Measurements from ENCODE around the gene MAD1L1.
A peak's percentile ranks its signal among the peaks of the same experiment; 100 is the strongest.
"Not testable (repeated sequence)": the region's sequence is repeated elsewhere in the genome, so short reads cannot be mapped to it uniquely, and the experiment has no call there.

Gene MAD1L1

GRCh38 chr7:1930381-1931065, 302.2 kb downstream of the MAD1L1 start:
- no peak for DNase-seq

- DNase-seq = not testable (repeated sequence)
Observed at GRCh38 chr7:1929349-1929925, 303.3 kb downstream of the MAD1L1 start.

- DNase-seq = no peak
Observed at GRCh38 chr7:1928645-1929348, 303.9 kb downstream of the MAD1L1 start.

- DNase-seq = no peak
Observed at GRCh38 chr7:1927937-1928644, 304.7 kb downstream of the MAD1L1 start.

GRCh38 chr7:1926908-1927306, 305.8 kb downstream of the MAD1L1 start:
- no peak for DNase-seq

- DNase-seq = peak; percentile 39
Observed at GRCh38 chr7:1925973-1926907, 306.5 kb downstream of the MAD1L1 start.

- no peak for DNase-seq
Observed at GRCh38 chr7:1925349-1925748, 307.4 kb downstream of the MAD1L1 start.

GRCh38 chr7:1924258-1924817, 308.4 kb downstream of the MAD1L1 start:
- no peak for DNase-seq

- no peak for DNase-seq
Observed at GRCh38 chr7:1923409-1924257, 309.1 kb downstream of the MAD1L1 start.

GRCh38 chr7:1922870-1923236, 309.9 kb downstream of the MAD1L1 start:
- no peak for DNase-seq

- peak; percentile 72 for DNase-seq
Observed at GRCh38 chr7:1922071-1922869, 310.5 kb downstream of the MAD1L1 start.

- DNase-seq = no peak
Observed at GRCh38 chr7:1920881-1921280, 311.9 kb downstream of the MAD1L1 start.

GRCh38 chr7:1920266-1920681, 312.5 kb downstream of the MAD1L1 start:
- DNase-seq = peak; percentile 37

- no peak for DNase-seq
Observed at GRCh38 chr7:1919539-1920265, 313.0 kb downstream of the MAD1L1 start.

GRCh38 chr7:1918881-1919525, 313.7 kb downstream of the MAD1L1 start:
- no peak for DNase-seq

GRCh38 chr7:1918063-1918645, 314.6 kb downstream of the MAD1L1 start:
- DNase-seq = no peak

- no peak for DNase-seq
Observed at GRCh38 chr7:1917221-1918062, 315.3 kb downstream of the MAD1L1 start.

- no peak for DNase-seq
Observed at GRCh38 chr7:1916601-1916970, 316.2 kb downstream of the MAD1L1 start.
